Measurements from ENCODE around the gene B4GALNT2.

Gene B4GALNT2

DNA sequence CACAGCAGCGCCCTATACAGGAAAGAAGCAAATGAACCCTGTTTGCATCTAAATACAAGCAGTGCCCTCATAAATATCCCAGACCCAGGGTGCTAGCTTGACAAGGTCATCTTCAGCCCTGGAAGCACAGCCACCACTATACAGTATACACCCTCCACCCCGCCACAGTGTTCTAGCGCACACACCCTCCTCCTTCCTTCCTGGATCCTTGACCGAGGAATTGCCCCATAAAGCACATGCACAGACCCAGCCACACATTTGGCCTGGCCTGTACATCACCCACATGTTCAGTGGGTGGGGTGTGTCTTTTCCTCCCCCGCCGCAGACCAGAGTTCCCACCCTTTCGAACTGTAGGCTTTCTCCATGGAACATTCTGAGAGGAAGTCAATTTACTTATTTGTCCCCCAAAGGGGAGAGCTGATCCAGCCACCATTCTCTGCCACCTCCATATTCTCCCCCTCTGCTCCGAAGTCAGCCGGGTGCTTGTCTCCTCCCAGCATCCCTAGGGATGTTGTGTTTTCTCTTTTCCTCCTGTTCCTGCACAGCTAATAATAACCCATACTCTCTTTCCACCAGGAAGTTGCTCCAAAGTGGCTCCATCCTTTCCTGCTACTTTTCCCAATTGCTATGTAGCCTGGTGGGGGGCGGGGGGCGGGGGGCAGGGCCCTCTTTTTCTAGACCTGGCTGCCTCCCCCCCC lies 84.5 kb downstream of the B4GALNT2 start:
- H3K4me3 ChIP-seq (replicated peaks; ENCODE audit: low read depth, low read length) = no peak overlapping the region
- TF ChIP-seq, protein P1, sequence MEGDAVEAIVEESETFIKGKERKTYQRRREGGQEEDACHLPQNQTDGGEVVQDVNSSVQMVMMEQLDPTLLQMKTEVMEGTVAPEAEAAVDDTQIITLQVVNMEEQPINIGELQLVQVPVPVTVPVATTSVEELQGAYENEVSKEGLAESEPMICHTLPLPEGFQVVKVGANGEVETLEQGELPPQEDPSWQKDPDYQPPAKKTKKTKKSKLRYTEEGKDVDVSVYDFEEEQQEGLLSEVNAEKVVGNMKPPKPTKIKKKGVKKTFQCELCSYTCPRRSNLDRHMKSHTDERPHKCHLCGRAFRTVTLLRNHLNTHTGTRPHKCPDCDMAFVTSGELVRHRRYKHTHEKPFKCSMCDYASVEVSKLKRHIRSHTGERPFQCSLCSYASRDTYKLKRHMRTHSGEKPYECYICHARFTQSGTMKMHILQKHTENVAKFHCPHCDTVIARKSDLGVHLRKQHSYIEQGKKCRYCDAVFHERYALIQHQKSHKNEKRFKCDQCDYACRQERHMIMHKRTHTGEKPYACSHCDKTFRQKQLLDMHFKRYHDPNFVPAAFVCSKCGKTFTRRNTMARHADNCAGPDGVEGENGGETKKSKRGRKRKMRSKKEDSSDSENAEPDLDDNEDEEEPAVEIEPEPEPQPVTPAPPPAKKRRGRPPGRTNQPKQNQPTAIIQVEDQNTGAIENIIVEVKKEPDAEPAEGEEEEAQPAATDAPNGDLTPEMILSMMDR (IDR thresholded peaks at IDR 0.05; ENCODE audit: low read depth, low read length, missing control alignments) = no peak
- no peak for DNase-seq (ENCODE audit: extremely low read depth, low read depth)

DNA sequence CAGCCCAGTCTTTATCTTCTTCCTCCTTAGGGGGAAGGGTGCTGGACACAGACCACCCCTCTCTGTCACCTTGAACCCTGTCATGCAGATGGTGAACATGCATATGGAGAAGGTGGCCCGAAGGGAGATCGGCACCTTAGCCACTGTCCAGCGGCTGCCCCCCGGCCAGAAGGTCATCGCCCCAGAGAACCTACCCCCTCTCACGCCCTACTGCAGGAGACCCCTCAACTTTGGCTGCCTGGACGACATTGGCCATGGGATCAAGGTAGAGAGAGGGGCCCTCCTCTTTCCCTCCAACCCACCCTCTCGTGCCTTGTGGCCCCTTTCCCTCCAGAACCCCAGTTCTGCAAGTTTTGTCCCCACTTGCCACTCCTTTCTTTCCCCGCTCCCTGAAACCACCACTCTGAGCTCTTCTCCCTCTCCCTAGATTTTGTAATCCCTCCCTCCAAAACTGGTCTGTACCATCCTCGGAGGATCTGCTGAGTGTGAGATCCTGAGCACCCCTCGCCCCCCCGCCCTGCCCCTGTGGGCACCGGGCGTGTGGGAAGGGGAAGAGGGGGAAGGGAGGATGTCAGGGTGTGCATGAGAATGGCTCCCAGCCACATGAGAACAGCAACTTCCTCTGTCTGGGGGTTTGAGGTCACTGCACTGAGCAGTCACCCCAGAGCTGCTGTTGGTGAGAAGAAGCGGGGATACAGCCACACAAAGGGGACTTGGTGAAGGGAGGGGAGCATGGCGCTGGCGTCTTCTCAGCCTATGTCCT lies 85.3 kb downstream of the B4GALNT2 start:
- TF ChIP-seq, protein P1 (IDR thresholded peaks at IDR 0.05; ENCODE audit: low read depth, low read length, missing control alignments) = no peak
- no peak for DNase-seq (ENCODE audit: extremely low read depth, low read depth)
- H3K4me3 ChIP-seq (replicated peaks; ENCODE audit: low read depth, low read length) = no peak overlapping the region

DNA sequence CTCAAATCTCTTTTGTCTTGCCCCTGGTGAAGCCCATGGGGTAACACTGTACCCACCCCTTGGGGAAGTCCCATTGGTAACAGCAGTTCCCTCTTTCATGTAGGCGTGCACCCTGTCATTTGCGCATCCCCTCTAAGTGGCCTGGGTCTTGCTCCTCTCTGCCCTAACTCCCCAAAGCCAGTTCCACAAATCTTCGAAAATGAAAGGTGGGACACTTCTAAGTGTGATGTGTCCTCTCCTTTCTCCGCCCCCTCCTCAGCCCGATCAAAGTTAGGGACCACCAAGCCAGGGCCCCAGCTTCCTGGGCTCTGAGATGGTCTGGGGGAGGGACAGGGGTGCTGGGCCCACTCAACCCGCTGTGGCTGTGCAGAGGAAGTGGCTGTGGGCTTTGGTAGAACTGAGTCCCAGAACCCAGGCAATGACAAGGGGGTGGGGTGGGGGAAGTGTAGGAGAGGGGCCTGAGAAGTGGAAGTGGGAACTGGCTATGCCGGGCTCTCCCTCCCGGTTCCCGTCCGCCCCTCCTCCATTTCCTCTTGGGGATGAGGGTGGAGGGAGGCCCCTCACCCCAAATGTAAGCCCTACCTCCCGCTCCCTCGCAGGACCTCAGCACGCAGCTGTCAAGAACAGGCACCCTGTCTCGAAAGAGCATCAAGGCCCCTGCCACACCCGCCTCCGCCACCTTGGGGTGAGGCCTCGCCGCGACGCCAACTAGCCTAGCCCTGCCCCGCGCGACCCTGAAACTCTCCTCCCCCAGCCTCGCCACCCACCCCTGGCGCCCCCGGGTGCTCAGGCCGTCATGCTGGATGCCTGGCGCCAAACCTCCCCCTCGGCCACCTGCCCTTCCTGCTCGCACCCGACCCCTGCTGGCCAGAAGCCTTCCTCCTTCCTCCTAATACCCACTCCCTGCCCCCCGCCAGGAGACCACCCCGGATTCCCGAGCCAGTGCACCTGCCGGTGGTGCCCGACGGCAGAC lies 86.7 kb downstream of the B4GALNT2 start:
- DNase-seq (ENCODE audit: extremely low read depth, low read depth) = no peak
- no peak overlapping the region for H3K4me3 ChIP-seq (replicated peaks; ENCODE audit: low read depth, low read length)
- TF ChIP-seq, protein P1 (IDR thresholded peaks at IDR 0.05; ENCODE audit: low read depth, low read length, missing control alignments) = peak; percentile 11

DNA sequence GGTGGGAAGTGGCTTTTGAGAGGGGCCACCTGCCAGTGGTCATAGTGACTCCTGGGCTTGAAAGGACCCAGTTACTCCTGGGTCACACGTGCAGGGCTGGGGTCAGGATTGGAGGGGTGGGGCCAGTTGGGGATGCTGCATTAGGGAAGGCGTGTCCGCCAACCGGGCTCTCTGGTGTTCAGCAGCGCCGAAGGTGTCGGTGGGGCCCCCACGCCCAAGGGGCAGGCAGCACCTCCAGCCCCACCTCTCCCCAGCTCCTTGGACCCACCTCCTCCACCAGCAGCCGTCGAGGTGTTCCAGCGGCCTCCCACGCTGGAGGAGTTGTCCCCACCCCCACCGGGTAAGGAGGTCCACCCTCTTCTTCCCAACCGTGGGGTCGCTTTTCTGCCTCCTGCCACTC lies 87.4 kb downstream of the B4GALNT2 start:
- no peak for DNase-seq (ENCODE audit: extremely low read depth, low read depth)
- TF ChIP-seq, protein P1 (IDR thresholded peaks at IDR 0.05; ENCODE audit: low read depth, low read length, missing control alignments) = no peak
- H3K4me3 ChIP-seq (replicated peaks; ENCODE audit: low read depth, low read length) = no peak overlapping the region

DNA sequence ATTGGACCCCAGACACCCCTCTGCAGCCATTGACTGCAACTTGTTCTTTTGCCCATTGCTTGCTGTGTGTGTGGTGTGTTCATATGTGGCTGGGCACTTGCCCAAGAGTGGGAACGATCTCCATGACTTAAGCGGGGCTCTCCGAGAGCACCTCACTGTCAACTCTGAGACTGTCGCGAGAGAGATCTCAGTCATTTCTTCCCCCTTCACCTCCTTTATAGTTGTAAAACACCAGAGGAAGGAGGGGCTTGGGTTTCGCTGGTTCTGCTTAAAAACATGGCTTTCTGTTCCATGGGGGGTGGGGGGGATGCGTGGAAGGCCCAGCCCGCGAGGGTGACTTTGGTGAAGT lies 90.6 kb downstream of the B4GALNT2 start:
- TF ChIP-seq, protein P1 (IDR thresholded peaks at IDR 0.05; ENCODE audit: low read depth, low read length, missing control alignments) = no peak
- H3K4me3 ChIP-seq (replicated peaks; ENCODE audit: low read depth, low read length) = no peak overlapping the region
- no peak for DNase-seq (ENCODE audit: extremely low read depth, low read depth)

DNA sequence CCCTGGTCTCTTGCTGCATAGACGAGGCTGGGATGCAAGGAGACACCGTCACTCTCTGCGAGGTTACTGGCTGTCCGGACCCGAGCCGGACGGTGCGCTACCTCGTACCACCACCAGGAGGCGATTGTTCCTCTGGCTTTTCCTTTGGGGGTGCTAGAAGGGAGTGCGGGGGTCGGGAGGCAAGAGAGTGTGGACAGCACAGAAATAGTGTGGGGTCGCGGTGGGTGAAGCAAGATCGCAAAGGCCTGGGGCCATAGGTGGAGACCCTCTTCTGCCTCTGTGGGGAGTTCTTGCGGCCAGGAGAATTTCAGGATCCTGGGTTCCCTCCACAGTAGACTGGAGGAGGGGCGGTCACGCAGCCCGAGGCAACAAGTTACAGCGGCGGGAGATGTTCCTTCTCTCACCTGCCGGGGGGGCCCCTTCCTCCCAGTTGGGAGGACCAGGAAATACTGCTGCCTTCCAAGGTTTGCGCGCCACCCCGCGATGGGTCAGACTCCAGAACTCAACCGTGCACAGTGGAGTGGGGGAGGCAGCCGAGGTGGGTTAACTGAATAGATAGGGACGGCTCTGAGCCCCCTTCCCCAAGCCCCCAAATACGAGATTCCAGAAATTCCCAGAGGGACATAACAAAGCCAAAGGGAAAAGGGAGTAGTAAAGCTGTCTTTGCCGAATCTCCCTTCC lies 91.1 kb downstream of the B4GALNT2 start:
- TF ChIP-seq, protein P1 (IDR thresholded peaks at IDR 0.05; ENCODE audit: low read depth, low read length, missing control alignments) = peak; percentile 90
- H3K4me3 ChIP-seq (replicated peaks; ENCODE audit: low read depth, low read length) = no peak overlapping the region
- no peak for DNase-seq (ENCODE audit: extremely low read depth, low read depth)

Measured in HFF-Myc (cell line).